Measurements from ENCODE around the gene GRID1. TPM values are rescaled to one million over a fixed set of nuclear protein-coding genes. Genes with fewer than 3 reads are reported as not detected.

Gene GRID1
- total RNA-seq, 4 donors from 2014 or later: 1.4 to 4.9 (median 2.0) TPM

- H3K4me3 ChIP-seq (ENCODE audit: low read depth, poor library complexity, severe bottlenecking): no peak overlapping the region
- TF ChIP-seq POLR2A (IDR thresholded peaks at IDR 0.05) (no peak), CTCF (IDR thresholded peaks at IDR 0.05) (no peak)
- intact Hi-C loops (cut with DNase I; ENCODE audit: low total_unique reads): no loop called here
- DNase-seq (ENCODE audit: low spot score in 2 of 2): no peak
- 69 to 78% methylated on average over 5 of the region's 5 CpGs for WGBS, 2 donors
These were observed 346.5 kb downstream of the GRID1 start for GRCh38 chr10:86020134-86020533.

GRCh38 chr10:86019141-86019540 is 347.5 kb downstream of the GRID1 start:
- no peak for TF ChIP-seq CTCF (IDR thresholded peaks at IDR 0.05)
- no peak for TF ChIP-seq POLR2A (IDR thresholded peaks at IDR 0.05)
- intact Hi-C loops (cut with DNase I; ENCODE audit: low total_unique reads): no loop called here

GRCh38 chr10:86018735-86019058 is 347.9 kb downstream of the GRID1 start:
- WGBS, 2 donors: 72 to 100% methylated on average over 1 of the region's 1 CpG
- H3K4me3 ChIP-seq (ENCODE audit: low read depth, poor library complexity, severe bottlenecking): no peak overlapping the region
- TF ChIP-seq POLR2A (IDR thresholded peaks at IDR 0.05) (no peak), CTCF (IDR thresholded peaks at IDR 0.05) (no peak)
- intact Hi-C loops (cut with DNase I; ENCODE audit: low total_unique reads): no loop called here
- no peak for DNase-seq (ENCODE audit: low spot score in 2 of 2)

More at GRCh38 chr10:86019141-86019540, 347.5 kb downstream of the GRID1 start:
- WGBS, 2 donors: 92 to 93% methylated on average over 4 of the region's 4 CpGs
- no peak overlapping the region for H3K4me3 ChIP-seq (ENCODE audit: low read depth, poor library complexity, severe bottlenecking)
- DNase-seq (ENCODE audit: low spot score in 2 of 2): no peak

- intact Hi-C loops (cut with DNase I; ENCODE audit: low total_unique reads): no loop called here
- H3K4me3 ChIP-seq (ENCODE audit: low read depth, poor library complexity, severe bottlenecking): no peak overlapping the region
- DNase-seq (ENCODE audit: low spot score in 2 of 2): no peak
- 56 to 68% methylated on average over 13 of the region's 13 CpGs for WGBS, 2 donors
- TF ChIP-seq CTCF (IDR thresholded peaks at IDR 0.05) (no peak), POLR2A (IDR thresholded peaks at IDR 0.05) (no peak)
These were observed 348.5 kb downstream of the GRID1 start for GRCh38 chr10:86017841-86018734.

- 68 to 71% methylated on average over 2 of the region's 2 CpGs for WGBS, 2 donors
- intact Hi-C loops (cut with DNase I; ENCODE audit: low total_unique reads): no loop called here
- DNase-seq (ENCODE audit: low spot score in 2 of 2): no peak
- TF ChIP-seq POLR2A (IDR thresholded peaks at IDR 0.05) (no peak), CTCF (IDR thresholded peaks at IDR 0.05) (no peak)
- H3K4me3 ChIP-seq (ENCODE audit: low read depth, poor library complexity, severe bottlenecking): no peak overlapping the region
These were observed 353.0 kb downstream of the GRID1 start for GRCh38 chr10:86013568-86013967.

Data from lower leg skin (tissue), 4 donors.